B cell (primary cell): ENCODE results near the gene VAC14. TPM values are rescaled to one million over a fixed set of nuclear protein-coding genes. Genes with fewer than 3 reads are reported as not detected.

Experiments used
- ATAC-seq: fragments of 200-7000 bp; cut with Tn5 transposase; one replicate; pipeline ENCODE4 v1.10.0; 2021; ENCODE audit warnings: low read depth, mild to moderate bottlenecking, moderate number of reproducible peaks, moderate library complexity
- CTCF ChIA-PET: fragments of 350-600 bp; sonication (Branson Sonifier 250); formaldehyde crosslinking; loops from one replicate; lab custom pipeline; 2021; ENCODE audit warnings: antibody characterized with exemption, inconsistent platforms; lab: Charles Lee
- POLR2A ChIA-PET: fragments of 350-600 bp; sonication (Branson Sonifier 250); formaldehyde crosslinking; loops from one replicate; lab custom pipeline; 2021; ENCODE audit warnings: antibody characterized with exemption; lab: Charles Lee
- DNase-seq: peaks from one replicate; pipeline ENCODE4 v3.0.0; 2013
- H2AFZ ChIP-seq: 2 replicates; pipeline ENCODE4 v1.6.1; 2012; ENCODE audit warnings: mild to moderate bottlenecking, low read depth, low read length; ENCODE audit not compliant: insufficient read depth, poor library complexity, severe bottlenecking
- H3K27ac ChIP-seq, 2 donors: 1 replicate in 1 of 2; 2 replicates in 1 of 2; pipeline ENCODE4 v1.5.1; 2012 to 2013; ENCODE audit warnings: low read length in 2 of 2, mild to moderate bottlenecking in 2 of 2, moderate library complexity in 1 of 2
- H3K27me3 ChIP-seq, 4 experiments: fragments of 200-600 bp in 1 of 4; sonication (generic) in 1 of 4; replicated peaks in 1 of 4; 1 replicate in 2 of 4; 2 replicates in 2 of 4; pipeline versions ENCODE4 v1.6.1 to v1.7.0; 2013 to 2016; ENCODE audit warnings: low read length in 3 of 4, mild to moderate bottlenecking in 2 of 4, mixed read lengths in 1 of 4, moderate library complexity in 1 of 4; ENCODE audit not compliant: insufficient read depth in 4 of 4, control insufficient read depth in 3 of 4; ENCODE audit errors: control extremely low read depth in 1 of 4
- H3K36me3 ChIP-seq, 2 experiments: replicated peaks in 1 of 2; 1 replicate in 1 of 2; 2 replicates in 1 of 2; pipeline versions ENCODE4 v1.6.1 to v1.7.1; 2013; ENCODE audit warnings: low read length in 1 of 2; ENCODE audit not compliant: insufficient read depth in 2 of 2, control insufficient read depth in 1 of 2; ENCODE audit errors: control extremely low read depth in 1 of 2, extremely low read depth in 1 of 2
- H3K4me1 ChIP-seq, 2 donors: fragments of 200-600 bp in 1 of 2; sonication (generic) in 1 of 2; 1 replicate in 1 of 2; 2 replicates in 1 of 2; pipeline versions ENCODE4 v1.5.1 to v1.6.1; 2013 to 2017; ENCODE audit warnings: low read length in 2 of 2; ENCODE audit not compliant: control insufficient read depth in 2 of 2, insufficient read depth in 2 of 2
- H3K4me2 ChIP-seq: replicated peaks from 2 replicates; pipeline ENCODE3; 2012; ENCODE audit warnings: mild to moderate bottlenecking, low read depth, low read length; ENCODE audit not compliant: poor library complexity, severe bottlenecking
- H3K4me3 ChIP-seq, 5 experiments: fragments of 200-600 bp in 1 of 5; sonication (generic) in 1 of 5; 1 replicate in 3 of 5; 2 replicates in 2 of 5; pipeline versions ENCODE4 v1.5.1 to v1.7.0; 2011 to 2016; ENCODE audit warnings: low read length in 4 of 5, mild to moderate bottlenecking in 4 of 5, low read depth in 2 of 5, control low read depth in 1 of 5, moderate library complexity in 1 of 5; ENCODE audit not compliant: insufficient read depth in 1 of 5; ENCODE audit errors: control extremely low read depth in 1 of 5, extremely low read depth in 1 of 5
- H3K79me2 ChIP-seq: fragments of 200-600 bp; sonication (generic); one replicate; pipeline ENCODE4 v1.6.0; 2016; ENCODE audit warnings: low read length; ENCODE audit not compliant: control insufficient read depth, insufficient read depth
- H3K9ac ChIP-seq: fragments of 200-600 bp; sonication (generic); 2 replicates; pipeline ENCODE4 v1.6.1; 2017; ENCODE audit warnings: mild to moderate bottlenecking, low read length, moderate library complexity
- H3K9me3 ChIP-seq, 3 donors: one replicate each; pipeline versions ENCODE4 v1.6.1 to v1.7.1; 2013; ENCODE audit warnings: low read length in 2 of 3; ENCODE audit not compliant: control insufficient read depth in 2 of 3, insufficient read depth in 1 of 3; ENCODE audit errors: control extremely low read depth in 1 of 3
- H4K20me1 ChIP-seq: 2 replicates; pipeline ENCODE4 v1.6.0; 2012; ENCODE audit warnings: mild to moderate bottlenecking, low read length; ENCODE audit not compliant: insufficient read depth, control insufficient read depth, poor library complexity, severe bottlenecking
- H3K27ac Mint-ChIP-seq: one replicate; pipeline ENCODE4 v1.8.0; 2021; ENCODE audit warnings: mixed read lengths
- H3K27me3 Mint-ChIP-seq: one replicate; pipeline ENCODE4 v1.8.0; 2021; ENCODE audit warnings: mixed read lengths
- H3K4me1 Mint-ChIP-seq: one replicate; pipeline ENCODE4 v1.8.0; 2021; ENCODE audit warnings: mixed read lengths
- H3K4me3 Mint-ChIP-seq: one replicate; pipeline ENCODE4 v1.8.0; 2021; ENCODE audit warnings: mixed read lengths
- H3K9me3 Mint-ChIP-seq: one replicate; pipeline ENCODE4 v1.8.0; 2022; ENCODE audit warnings: mixed read lengths; ENCODE audit not compliant: insufficient read depth
- CTCF ChIP-seq: fragments of 200-600 bp; IDR thresholded peaks from one replicate; pipeline ENCODE4 v1.8.0; 2022; ENCODE audit warnings: antibody characterized with exemption, mild to moderate bottlenecking
- EZH2 ChIP-seq: IDR thresholded peaks from 2 replicates; pipeline ENCODE4 v1.6.1; 2012; ENCODE audit warnings: borderline replicate concordance, low read depth, mild to moderate bottlenecking, moderate library complexity, low read length; ENCODE audit not compliant: insufficient read depth, poor library complexity, severe bottlenecking
- WGBS: methylation state at CpG from one replicate; pipeline ENCODE4 v1.1.5; 2013; ENCODE audit warnings: missing lambda C conversion rate; ENCODE audit not compliant: insufficient coverage; 5-methylcytosine and 5-hydroxymethylcytosine counted together
- intact Hi-C: fragments of 100-400 bp; cut with micrococcal nuclease; formaldehyde crosslinking; loops from one replicate; pipeline ENCODE4 v1.10.0; 2022
- polyA plus RNA-seq: library from polyadenylated mRNA; depleted of rRNA; stranded (reverse); fragments of >200 nt; gene quantifications from 2 replicates; pipeline ENCODE4 v1.2.3, GENCODE V29; 2012
- total RNA-seq, 2 donors: library from RNA; stranded (reverse); fragments of 120-200 nt in 1 of 2; gene quantifications; 1 replicate in 1 of 2; 2 replicates in 1 of 2; pipeline versions ENCODE4 v1.2.3 to v1.2.4, GENCODE V29; 2013 to 2022

Gene VAC14
- total and polyA plus RNA-seq, 2 donors (not counting 1 experiment from before 2014, with no cell fraction given): 42.6 to 64.7 TPM

DNA sequence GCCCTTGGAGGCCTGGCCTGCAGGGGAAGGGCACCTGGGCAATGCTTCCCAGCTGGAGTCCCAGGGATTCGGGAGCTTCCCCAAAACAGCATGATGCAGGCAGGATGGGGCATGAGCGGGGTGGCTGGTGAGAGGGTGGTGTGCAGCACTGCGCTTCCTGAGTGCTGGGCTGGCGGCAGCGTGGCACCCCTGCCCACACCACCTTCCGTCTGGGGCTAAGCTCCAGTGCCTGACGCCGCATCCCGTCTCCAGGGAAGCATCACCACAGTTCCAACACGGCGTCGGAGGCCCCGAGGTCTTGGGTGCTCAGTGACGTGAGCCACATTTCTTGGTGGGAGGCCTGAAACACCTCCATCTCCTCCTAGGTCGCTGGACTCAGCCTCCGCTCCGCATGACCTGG is 101.3 kb downstream of the VAC14 start:
- ATAC-seq (no peak), DNase-seq (no peak)
- Mint-ChIP-seq H3K27ac (no peak overlapping the region), H3K4me1 (no peaks in the 10 kb centered on the region), H3K27me3 (no peaks in the 10 kb centered on the region), H3K9me3 (no peaks in the 10 kb centered on the region), H3K4me3 (no peak overlapping the region)
- Histone ChIP-seq H3K9ac (no peak overlapping the region), H3K79me2 (no peaks in the 10 kb centered on the region), H3K4me2 (no peak overlapping the region), H3K9me3 (no peaks in the 10 kb centered on the region), H3K27ac (no peak overlapping the region), H3K4me3 (no peak overlapping the region), H2AFZ (no peak overlapping the region), H3K27me3 (no peaks in the 10 kb centered on the region), H3K4me1 (no peaks in the 10 kb centered on the region), H4K20me1 (peaks cover 8% of the 10 kb centered on the region), H3K36me3 (peaks cover 0 to 7% of the 10 kb centered on the region in 2 experiments)
- CTCF ChIA-PET: no interaction called here
- intact Hi-C loops: no loop called here
- POLR2A ChIA-PET: no interaction called here
- no peak for TF ChIP-seq CTCF
- TF ChIP-seq EZH2: no peak
- 95% methylated on average over 17 of the region's 17 CpGs for WGBS

GRCh38 chr16:70698901-70699300 is 102.1 kb downstream of the VAC14 start:
- Histone ChIP-seq H3K9me3 (no peaks in the 10 kb centered on the region), H3K79me2 (no peaks in the 10 kb centered on the region), H2AFZ (no peak overlapping the region), H4K20me1 (peaks cover 8% of the 10 kb centered on the region), H3K4me2 (no peak overlapping the region), H3K27me3 (no peaks in the 10 kb centered on the region), H3K9ac (no peak overlapping the region), H3K4me1 (no peaks in the 10 kb centered on the region), H3K36me3 (peaks cover 0 to 11% of the 10 kb centered on the region in 2 experiments), H3K4me3 (no peak overlapping the region), H3K27ac (no peak overlapping the region)
- no peak for ATAC-seq
- Mint-ChIP-seq H3K9me3 (no peaks in the 10 kb centered on the region), H3K27ac (no peak overlapping the region), H3K4me3 (no peak overlapping the region), H3K4me1 (no peaks in the 10 kb centered on the region), H3K27me3 (no peaks in the 10 kb centered on the region)
- TF ChIP-seq EZH2 (no peak), CTCF (no peak)
- CTCF ChIA-PET: no interaction called here
- intact Hi-C loops: no loop called here
- POLR2A ChIA-PET: no interaction called here
- DNase-seq: no peak
- 92% methylated on average over 10 of the region's 10 CpGs for WGBS
